Epidermal melanocyte (primary cell): ENCODE results near the gene DCTN4.
"Not testable (repeated sequence)": the region's sequence is repeated elsewhere in the genome, so short reads cannot be mapped to it uniquely, and the experiment has no call there.

Source experiments
- DNase-seq: peaks from one replicate; pipeline ENCODE4 v3.0.0; 2011; ENCODE audit warnings: low spot score; ENCODE audit not compliant: insufficient read length

The DCTN4 gene

DNA sequence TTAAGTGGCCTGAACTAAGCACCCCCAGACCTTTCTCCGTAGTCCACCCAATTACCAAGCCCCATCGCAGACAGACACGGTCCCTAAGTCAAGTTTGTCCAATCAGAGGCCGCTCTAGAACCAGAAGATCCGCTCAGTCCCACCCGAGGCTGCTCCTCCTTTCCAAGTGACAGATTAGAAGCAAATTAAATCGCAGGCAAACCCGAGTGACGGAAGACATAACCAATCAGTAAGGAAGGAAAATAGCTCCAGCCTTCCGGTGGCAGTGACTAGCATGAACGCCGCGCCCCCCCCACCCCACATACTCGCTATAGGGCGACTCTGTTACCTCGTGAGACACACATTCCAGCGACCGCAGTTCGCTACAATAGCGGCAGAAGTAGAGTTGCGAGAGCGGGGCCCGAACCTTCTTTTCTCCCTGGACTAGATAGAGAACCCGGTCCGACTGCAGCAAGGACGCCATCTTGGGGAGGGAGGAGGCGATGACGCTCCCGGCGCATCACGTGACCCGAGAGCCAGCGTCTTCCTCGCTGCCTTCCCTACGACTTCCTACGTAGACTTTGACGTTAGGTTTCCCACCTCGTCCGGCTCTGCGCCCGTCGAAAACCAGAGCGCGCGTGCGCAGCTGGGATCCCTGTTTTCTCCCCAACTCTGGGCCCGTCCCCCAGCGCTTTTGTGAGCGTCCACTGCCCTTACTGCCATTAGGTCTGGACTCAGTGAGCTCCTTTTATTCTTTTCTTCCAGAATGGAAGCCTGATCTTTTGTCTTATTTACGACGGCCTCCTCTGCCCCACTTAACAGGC, at the start of gene DCTN4:
Gene DCTN4 (minus strand): TSS at position 487 of the 803 bp plus-strand sequence. CDS start 24 bp downstream, at position 463.
- DNase-seq: peak; percentile 93

DNA sequence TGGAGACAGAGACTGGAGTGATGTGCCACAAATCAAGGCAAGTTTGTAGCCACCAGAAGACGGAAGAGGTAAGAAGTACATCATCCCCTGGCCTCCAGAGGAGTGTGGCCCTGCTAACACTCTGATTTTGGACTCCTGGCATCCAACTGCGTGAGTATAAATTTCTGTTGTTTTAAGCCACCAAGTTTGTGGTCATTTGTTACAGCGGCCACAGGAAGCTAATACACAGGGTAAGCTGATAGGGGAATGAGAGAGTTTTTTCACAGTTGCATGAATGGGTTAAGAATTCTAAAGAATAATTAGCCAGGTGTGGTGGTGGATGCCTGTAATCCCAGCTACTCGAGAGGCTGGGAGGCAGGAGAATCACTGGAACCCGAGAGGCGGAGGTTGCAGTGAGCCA, 45.6 kb upstream of the DCTN4 start:
- DNase-seq: no peak

- peak; percentile 43 for DNase-seq
These were observed 42.5 kb upstream of the DCTN4 start for GRCh38 chr5:150801117-150801927.

GRCh38 chr5:150797384-150797783, 38.6 kb upstream of the DCTN4 start:
- no peak for DNase-seq

GRCh38 chr5:150794927-150795326, 36.1 kb upstream of the DCTN4 start:
- DNase-seq: no peak

DNA sequence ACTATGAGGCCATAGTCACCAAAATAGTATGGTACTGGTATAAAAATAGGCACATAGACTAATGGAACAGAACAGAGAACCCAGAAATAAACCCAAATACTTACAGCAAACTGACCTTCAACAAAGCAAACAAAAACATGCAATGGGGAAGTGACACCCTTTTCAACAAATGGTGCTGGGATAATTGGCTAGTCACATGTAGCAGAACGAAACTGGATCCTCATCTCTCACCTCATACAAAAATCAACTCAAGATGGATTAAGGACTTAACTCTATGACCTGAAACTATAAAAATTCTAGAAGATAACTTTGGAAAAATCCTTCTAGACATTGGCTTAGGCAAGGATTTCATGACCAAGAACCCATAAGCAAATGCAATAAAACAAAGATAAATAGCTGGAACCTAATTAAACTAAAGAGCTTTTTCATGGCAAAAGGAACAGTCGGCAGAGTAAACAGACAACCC, 34.6 kb upstream of the DCTN4 start:
- DNase-seq: not testable (repeated sequence)

DNA sequence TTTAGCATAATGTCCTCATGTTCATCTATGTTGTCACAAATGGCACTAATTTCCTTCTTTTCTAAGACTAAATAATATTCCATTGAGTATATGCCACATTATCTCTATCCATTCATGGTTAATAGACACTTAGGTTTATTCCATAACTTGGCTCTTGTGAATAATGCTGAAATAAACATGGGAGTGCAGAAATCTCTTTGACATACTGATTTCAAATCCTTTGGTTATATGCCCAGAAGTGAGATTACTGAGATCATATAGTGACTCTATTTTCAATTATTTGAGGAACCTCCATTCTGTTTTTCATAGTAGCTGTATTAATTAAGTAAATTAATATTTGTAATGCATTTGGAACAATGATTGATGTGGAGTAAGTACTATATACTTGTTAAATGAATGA, 32.7 kb upstream of the DCTN4 start:
- DNase-seq: no peak

GRCh38 chr5:150789943-150790611, 31.3 kb upstream of the DCTN4 start:
- peak; percentile 61 for DNase-seq

DNA sequence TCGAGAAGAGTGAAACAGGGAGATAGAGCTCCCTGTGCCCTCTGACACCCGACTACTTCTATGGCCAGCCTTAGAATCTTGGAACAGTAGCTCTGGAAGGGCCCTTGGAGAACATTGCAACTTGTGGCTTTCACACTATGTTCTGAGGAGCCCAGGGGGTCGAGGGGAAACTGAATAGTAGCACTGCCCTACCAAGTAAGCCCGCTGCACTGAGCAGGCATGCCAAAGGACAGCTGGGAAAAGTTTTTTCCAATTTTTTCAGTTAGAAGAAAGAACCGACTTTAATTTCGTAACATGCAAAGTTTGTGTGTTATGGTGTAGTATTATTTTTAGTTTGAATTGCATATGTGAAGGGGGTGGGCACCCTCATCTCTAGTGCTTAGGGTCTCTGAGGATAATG, 30.6 kb upstream of the DCTN4 start:
- no peak for DNase-seq

GRCh38 chr5:150788977-150789376, 30.2 kb upstream of the DCTN4 start:
- no peak for DNase-seq

DNA sequence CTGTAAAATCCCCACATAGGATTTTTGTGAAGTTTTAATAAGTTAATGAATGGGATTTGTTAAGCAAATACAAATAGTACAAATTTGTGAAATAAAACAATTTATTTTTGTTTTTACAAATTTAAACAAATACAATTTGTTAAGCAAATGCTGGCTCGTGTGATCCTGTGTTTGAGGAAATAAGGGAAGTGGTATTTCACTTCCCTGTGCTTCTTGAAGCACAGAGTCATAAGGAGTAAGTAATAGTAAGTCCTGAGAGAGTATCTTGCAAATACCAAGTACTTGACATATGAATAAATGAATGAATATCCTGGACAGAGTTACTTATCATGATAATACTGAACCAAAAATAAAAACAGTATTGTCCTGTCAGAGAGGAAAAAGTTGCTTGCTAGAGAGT, 28.8 kb upstream of the DCTN4 start:
- no peak for DNase-seq

GRCh38 chr5:150786876-150787275, 28.1 kb upstream of the DCTN4 start:
- no peak for DNase-seq

GRCh38 chr5:150785950-150786349, 27.1 kb upstream of the DCTN4 start:
- no peak for DNase-seq

DNA sequence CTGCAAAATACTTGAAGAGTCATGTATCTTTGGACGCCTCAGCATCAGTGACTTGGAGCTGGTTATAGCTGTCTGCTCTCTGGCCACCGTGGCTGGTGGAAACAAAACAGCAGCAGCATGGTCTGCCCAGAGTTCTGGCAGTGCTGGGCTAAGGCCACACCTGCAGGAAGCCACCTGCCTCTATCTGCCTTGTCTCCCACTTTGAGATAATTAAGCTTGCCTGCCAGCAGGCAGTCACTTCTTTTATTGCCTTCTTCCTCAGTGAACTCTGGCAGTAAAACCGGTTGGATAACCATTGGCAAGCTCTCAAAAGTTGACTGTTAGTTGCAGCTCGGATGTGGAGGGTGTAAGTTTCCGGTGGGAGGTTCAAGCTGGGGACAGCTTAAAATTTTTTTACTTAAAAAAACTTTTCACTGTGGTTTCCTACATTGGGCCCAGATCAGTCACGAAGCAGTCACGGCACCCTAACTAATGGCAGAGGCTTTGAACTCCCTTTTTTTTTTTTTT, 24.7 kb upstream of the DCTN4 start:
- no peak for DNase-seq

GRCh38 chr5:150782850-150783249, 24.0 kb upstream of the DCTN4 start:
- no peak for DNase-seq

DNA sequence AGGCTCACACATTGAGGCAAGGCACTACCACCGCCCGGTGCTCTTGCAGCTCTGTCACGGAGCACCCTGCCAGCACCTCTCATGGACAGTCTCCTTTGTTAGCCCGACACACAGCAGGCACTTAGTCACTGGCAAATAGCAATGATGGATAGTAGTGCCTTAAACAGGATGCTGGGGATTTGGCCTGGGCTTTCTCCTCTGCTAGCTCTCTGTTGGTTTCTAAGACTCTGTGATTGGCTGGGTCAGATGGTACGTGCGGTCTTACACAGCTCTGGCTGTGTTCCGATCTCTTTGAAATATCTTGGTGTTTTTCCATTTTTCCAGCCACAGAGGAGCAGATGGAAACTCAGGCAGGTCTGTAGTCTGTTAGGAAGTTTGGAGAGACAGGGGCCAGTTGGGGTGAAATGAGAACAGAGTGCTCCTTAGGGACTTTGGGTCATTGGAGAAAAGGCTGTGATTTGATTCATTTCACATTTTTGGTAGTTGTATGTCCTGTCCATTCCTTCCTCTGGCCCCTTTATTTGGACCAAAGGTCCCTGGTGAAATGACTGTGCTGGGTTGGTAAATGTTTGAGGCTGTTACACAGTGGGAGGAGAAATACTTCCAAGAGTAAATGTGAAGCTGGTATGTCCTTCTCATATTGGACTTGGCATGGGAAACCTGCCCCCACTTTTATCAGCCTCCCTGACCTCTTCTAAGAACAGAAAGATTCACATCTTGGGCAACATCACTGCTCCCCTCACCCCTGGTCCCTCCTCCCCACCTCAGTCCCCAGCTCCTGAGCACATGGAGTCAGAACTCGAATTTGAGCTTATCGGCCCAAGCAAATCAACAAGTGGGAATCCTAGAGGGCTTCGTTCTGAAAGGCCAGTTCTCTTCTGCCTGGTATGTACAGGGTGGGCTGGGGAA, 23.1 kb upstream of the DCTN4 start:
- DNase-seq: no peak

DNA sequence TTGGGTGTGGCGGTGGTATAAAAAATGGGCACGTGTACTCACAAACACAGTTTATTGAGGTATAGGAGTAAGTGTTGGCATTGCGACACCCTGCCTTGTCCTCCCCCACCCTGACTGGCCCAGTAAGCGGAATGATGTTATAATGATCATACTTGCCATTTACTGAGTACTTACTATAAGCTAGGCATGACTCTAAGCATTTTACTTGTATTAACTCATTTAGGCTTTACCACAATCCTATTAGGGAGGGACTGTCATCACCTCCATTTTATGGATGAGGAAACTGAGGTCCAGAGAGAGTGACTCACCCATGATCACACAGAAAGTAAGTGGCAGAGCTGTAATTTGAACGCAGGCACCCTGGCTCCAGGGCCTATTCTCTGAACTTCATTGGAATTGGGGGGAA, 22.0 kb upstream of the DCTN4 start:
- DNase-seq: no peak

GRCh38 chr5:150780187-150780692, 21.4 kb upstream of the DCTN4 start:
- DNase-seq: no peak

DNA sequence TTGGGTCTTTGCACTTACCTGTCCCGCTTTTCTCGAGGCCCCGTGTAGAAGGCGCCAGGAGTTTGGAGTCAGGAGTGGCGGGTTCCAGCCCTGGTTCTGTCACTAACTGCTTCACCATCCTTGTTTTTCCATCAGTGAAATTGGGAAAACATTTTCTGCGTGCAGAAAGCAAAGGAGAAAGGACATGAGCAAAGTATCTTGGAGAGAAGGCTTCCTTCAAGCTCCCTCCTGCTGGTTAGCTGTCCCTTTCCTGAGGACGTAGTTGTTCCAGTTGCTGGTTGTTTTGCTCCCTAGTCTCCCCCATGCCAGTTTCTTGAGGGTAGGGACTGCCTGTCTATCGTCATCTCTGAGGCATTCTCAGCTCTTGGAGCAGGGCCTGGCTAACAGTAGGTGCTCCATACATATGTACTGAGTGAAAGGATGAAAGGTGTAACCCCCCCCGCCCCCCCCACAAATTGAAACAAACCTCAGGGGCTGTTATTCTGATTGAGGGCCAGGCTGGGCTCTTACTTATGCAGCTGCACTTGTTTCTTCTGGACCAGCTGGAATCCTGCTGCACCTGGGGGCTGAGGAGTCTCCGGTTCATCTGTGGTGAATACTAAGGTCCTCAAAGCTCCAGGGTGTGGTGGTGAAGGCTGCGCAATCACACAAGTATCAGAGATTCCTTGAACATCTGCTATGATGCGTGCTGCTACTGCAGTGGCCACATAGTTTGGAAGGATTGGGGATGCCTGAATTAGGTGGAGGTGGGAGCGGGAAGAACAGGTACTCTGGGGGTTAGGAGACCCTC, 20.8 kb upstream of the DCTN4 start:
- no peak for DNase-seq
